Neural crest cell (in vitro differentiated cells): ENCODE data around the gene ACSM2B. TPM values are rescaled to one million over a fixed set of nuclear protein-coding genes. Genes with fewer than 3 reads are reported as not detected.

Experiments used
- DNase-seq: peaks from one replicate; pipeline ENCODE4 v3.0.0; 2021; ENCODE audit warnings: low read depth, mixed read lengths, low spot score
- H3K27ac Mint-ChIP-seq: one replicate; pipeline ENCODE4 v1.8.0; 2021; ENCODE audit warnings: mild to moderate bottlenecking, mixed read lengths; ENCODE audit not compliant: unreplicated experiment
- H3K27me3 Mint-ChIP-seq: 2 replicates; pipeline ENCODE4 v1.8.0; 2021; ENCODE audit warnings: low read depth, mild to moderate bottlenecking, mixed read lengths
- H3K36me3 Mint-ChIP-seq: 2 replicates; pipeline ENCODE4 v1.8.0; 2021; ENCODE audit warnings: low read depth, mild to moderate bottlenecking, mixed read lengths
- H3K4me1 Mint-ChIP-seq: 2 replicates; pipeline ENCODE4 v1.8.0; 2021; ENCODE audit warnings: mixed read lengths
- H3K4me3 Mint-ChIP-seq: one replicate; pipeline ENCODE4 v1.8.0; 2021; ENCODE audit warnings: mild to moderate bottlenecking, mixed read lengths
- H3K9me3 Mint-ChIP-seq: 2 replicates; pipeline ENCODE4 v1.8.0; 2021; ENCODE audit warnings: mixed read lengths
- total RNA-seq: library from RNA; stranded (reverse); gene quantifications from 2 replicates; pipeline ENCODE4 v1.2.1, GENCODE V29; 2021
- TF ChIP-seq, protein P1 (sequence below): fragments of 200-600 bp; sonication (generic); conservative IDR thresholded peaks from 2 replicates; pipeline ENCODE4 v1.5.0; 2021; ENCODE audit warnings: antibody characterized with exemption, mild to moderate bottlenecking

The ACSM2B gene
- total RNA-seq, 1 donor from 2014 or later = not detected

GRCh38 chr16:20620770-20621169, 44.6 kb upstream of the ACSM2B start:
- H3K4me3 Mint-ChIP-seq = no peak overlapping the region
- H3K36me3 Mint-ChIP-seq = no peaks in the 10 kb centered on the region
- peaks cover 25% of the 10 kb centered on the region for H3K27me3 Mint-ChIP-seq
- TF ChIP-seq, protein P1, sequence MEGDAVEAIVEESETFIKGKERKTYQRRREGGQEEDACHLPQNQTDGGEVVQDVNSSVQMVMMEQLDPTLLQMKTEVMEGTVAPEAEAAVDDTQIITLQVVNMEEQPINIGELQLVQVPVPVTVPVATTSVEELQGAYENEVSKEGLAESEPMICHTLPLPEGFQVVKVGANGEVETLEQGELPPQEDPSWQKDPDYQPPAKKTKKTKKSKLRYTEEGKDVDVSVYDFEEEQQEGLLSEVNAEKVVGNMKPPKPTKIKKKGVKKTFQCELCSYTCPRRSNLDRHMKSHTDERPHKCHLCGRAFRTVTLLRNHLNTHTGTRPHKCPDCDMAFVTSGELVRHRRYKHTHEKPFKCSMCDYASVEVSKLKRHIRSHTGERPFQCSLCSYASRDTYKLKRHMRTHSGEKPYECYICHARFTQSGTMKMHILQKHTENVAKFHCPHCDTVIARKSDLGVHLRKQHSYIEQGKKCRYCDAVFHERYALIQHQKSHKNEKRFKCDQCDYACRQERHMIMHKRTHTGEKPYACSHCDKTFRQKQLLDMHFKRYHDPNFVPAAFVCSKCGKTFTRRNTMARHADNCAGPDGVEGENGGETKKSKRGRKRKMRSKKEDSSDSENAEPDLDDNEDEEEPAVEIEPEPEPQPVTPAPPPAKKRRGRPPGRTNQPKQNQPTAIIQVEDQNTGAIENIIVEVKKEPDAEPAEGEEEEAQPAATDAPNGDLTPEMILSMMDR = no peak
- no peak overlapping the region for H3K27ac Mint-ChIP-seq
- DNase-seq = no peak
- no peaks in the 10 kb centered on the region for H3K4me1 Mint-ChIP-seq
- no peaks in the 10 kb centered on the region for H3K9me3 Mint-ChIP-seq

- Mint-ChIP-seq H3K4me3 (no peak overlapping the region), H3K9me3 (no peaks in the 10 kb centered on the region), H3K36me3 (no peaks in the 10 kb centered on the region), H3K27ac (no peak overlapping the region), H3K27me3 (peaks cover 29% of the 10 kb centered on the region), H3K4me1 (no peaks in the 10 kb centered on the region)
- DNase-seq = no peak
- TF ChIP-seq, protein P1 = no peak
These were observed 43.8 kb upstream of the ACSM2B start for GRCh38 chr16:20620003-20620402.

- H3K36me3 Mint-ChIP-seq = no peaks in the 10 kb centered on the region
- H3K4me1 Mint-ChIP-seq = no peaks in the 10 kb centered on the region
- no peaks in the 10 kb centered on the region for H3K9me3 Mint-ChIP-seq
- TF ChIP-seq, protein P1 = no peak
- peaks cover 54% of the 10 kb centered on the region for H3K27me3 Mint-ChIP-seq
- DNase-seq = no peak
- no peak overlapping the region for H3K4me3 Mint-ChIP-seq
- no peak overlapping the region for H3K27ac Mint-ChIP-seq
These were observed 41.1 kb upstream of the ACSM2B start for GRCh38 chr16:20617271-20617670.

- Mint-ChIP-seq H3K4me3 (no peak overlapping the region), H3K4me1 (no peaks in the 10 kb centered on the region), H3K27me3 (peaks cover 78% of the 10 kb centered on the region), H3K27ac (peak overlapping the region; percentile 90), H3K9me3 (no peaks in the 10 kb centered on the region), H3K36me3 (no peaks in the 10 kb centered on the region)
- DNase-seq = no peak
- TF ChIP-seq, protein P1 = no peak
These were observed 38.3 kb upstream of the ACSM2B start for GRCh38 chr16:20614186-20615141.

- Mint-ChIP-seq H3K4me3 (no peak overlapping the region), H3K4me1 (no peaks in the 10 kb centered on the region), H3K9me3 (no peaks in the 10 kb centered on the region), H3K36me3 (no peaks in the 10 kb centered on the region), H3K27ac (peak overlapping the region; percentile 90), H3K27me3 (peaks cover 76% of the 10 kb centered on the region)
- no peak for DNase-seq
- TF ChIP-seq, protein P1 = no peak
These were observed 37.5 kb upstream of the ACSM2B start for GRCh38 chr16:20613481-20614185.
